ENCODE measurements around the gene ITGB6. TPM values are rescaled to one million over a fixed set of nuclear protein-coding genes. Genes with fewer than 3 reads are reported as not detected.

ITGB6 gene
- total and polyA plus RNA-seq, 2 donors (not counting 3 experiments of a cell fraction or from before 2014, with no cell fraction given) = 0.03 TPM; not detected in 1

DNA sequence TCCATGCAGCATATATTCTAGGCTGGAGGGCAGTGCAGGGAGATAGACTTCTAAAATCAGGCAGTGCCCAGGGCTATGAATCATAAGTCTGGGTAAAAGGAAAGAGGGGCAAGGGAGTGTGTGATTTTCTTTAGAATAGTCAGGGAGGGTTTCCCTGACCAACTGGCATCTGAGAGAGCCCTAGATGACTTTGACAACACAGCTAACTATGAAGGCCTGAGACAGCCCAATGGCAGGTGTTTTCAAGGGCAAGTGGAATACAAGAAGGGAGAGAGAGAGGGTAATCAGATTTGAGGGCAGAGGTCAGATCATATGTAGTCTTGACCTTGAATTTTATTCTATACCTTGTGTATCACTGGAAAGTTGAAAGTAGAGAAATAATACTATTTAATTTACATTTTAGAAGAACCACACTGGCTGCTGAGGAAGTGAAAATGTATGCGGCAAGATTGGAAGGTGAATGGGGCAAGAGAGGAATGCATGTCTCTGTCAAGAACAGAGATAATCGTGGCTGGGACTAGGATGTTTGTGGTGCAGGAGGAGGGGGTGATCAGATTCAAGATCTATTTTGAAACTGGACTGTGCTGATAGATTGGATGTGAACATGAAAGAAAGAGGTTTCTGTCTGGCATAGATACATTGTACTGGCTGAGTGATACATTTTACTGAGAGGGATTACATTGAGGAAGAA is 1.9 kb upstream of the ITGB6 start:
- no peaks in the 10 kb centered on the region for H3K36me3 ChIP-seq (ENCODE audit: control insufficient read depth in 2 of 2, extremely low read depth in 1 of 2, insufficient read depth in 2 of 2, low read length in 2 of 2)
- no peak overlapping the region for H2AFZ ChIP-seq (ENCODE audit: low read depth, low read length)
- TF ChIP-seq, protein P1, sequence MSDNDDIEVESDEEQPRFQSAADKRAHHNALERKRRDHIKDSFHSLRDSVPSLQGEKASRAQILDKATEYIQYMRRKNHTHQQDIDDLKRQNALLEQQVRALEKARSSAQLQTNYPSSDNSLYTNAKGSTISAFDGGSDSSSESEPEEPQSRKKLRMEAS (IDR thresholded peaks at IDR 0.05; ENCODE audit: insufficient read depth, insufficient read length) = no peak
- TF ChIP-seq MYC (IDR thresholded peaks at IDR 0.05; ENCODE audit: low read depth, low read length) (no peak), GATA2 (IDR thresholded peaks at IDR 0.05; ENCODE audit: insufficient read depth, insufficient read length, low read depth, low read length) (no peak), EZH2 (IDR thresholded peaks at IDR 0.05; ENCODE audit: borderline replicate concordance, low read depth, low read length, severe bottlenecking) (no peak), POLR2AphosphoS5 (IDR thresholded peaks at IDR 0.05; ENCODE audit: insufficient read depth, low read depth, low read length) (no peak), FOS (IDR thresholded peaks at IDR 0.05; ENCODE audit: borderline replicate concordance, insufficient read depth, low read length) (no peak), POLR2A (IDR thresholded peaks at IDR 0.05; ENCODE audit: low read depth, low read length) (no peak)
- TF ChIP-seq, protein P2, sequence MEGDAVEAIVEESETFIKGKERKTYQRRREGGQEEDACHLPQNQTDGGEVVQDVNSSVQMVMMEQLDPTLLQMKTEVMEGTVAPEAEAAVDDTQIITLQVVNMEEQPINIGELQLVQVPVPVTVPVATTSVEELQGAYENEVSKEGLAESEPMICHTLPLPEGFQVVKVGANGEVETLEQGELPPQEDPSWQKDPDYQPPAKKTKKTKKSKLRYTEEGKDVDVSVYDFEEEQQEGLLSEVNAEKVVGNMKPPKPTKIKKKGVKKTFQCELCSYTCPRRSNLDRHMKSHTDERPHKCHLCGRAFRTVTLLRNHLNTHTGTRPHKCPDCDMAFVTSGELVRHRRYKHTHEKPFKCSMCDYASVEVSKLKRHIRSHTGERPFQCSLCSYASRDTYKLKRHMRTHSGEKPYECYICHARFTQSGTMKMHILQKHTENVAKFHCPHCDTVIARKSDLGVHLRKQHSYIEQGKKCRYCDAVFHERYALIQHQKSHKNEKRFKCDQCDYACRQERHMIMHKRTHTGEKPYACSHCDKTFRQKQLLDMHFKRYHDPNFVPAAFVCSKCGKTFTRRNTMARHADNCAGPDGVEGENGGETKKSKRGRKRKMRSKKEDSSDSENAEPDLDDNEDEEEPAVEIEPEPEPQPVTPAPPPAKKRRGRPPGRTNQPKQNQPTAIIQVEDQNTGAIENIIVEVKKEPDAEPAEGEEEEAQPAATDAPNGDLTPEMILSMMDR (IDR thresholded peaks at IDR 0.05; ENCODE audit: extremely low read depth in 1 of 2, insufficient read depth in 1 of 2, low read depth in 1 of 2, low read length in 2 of 2) = no peak
- H3K9me1 ChIP-seq (replicated peaks; ENCODE audit: control insufficient read depth, extremely low read depth, insufficient read depth, low read length) = no peaks in the 10 kb centered on the region
- dilution Hi-C loops (cut with MboI; ENCODE audit: extremely low pct_ligation_motif_present, low sequenced_read_pairs) (no loop called here), intact Hi-C loops (cut with micrococcal nuclease) (no loop called here)
- ChIA-PET CTCF (no interaction called here), POLR2A (no interaction called here)
- H3K4me2 ChIP-seq (ENCODE audit: insufficient read depth, low read length) = no peak overlapping the region
- H3K27ac ChIP-seq (ENCODE audit: insufficient read depth, low read depth, low read length) = no peak overlapping the region
- DNase-seq (ENCODE audit: low read depth, low spot score) = no peak
- no peaks in the 10 kb centered on the region for H4K20me1 ChIP-seq (replicated peaks; ENCODE audit: control insufficient read depth, extremely low read depth, insufficient read depth, low read length)
- no peak for FAIRE-seq
- no peak overlapping the region for H3K9ac ChIP-seq (replicated peaks; ENCODE audit: extremely low read depth, insufficient read depth, low read length)
- H3K9me3 ChIP-seq (replicated peaks; ENCODE audit: control insufficient read depth, insufficient read depth, low read length) = no peaks in the 10 kb centered on the region
- H3K4me1 ChIP-seq (ENCODE audit: control insufficient read depth, extremely low read depth, insufficient read depth, low read length) = peaks cover 17% of the 10 kb centered on the region
- H3K4me3 ChIP-seq (replicated peaks in 1 of 3; ENCODE audit: insufficient read depth in 1 of 3, low read depth in 1 of 3, low read length in 3 of 3) = no peak overlapping the region
- H3K27me3 ChIP-seq (ENCODE audit: control insufficient read depth in 2 of 2, insufficient read depth in 2 of 2, low read length in 2 of 2) = no peaks in the 10 kb centered on the region
- no TSS peak for BruUV-seq (replicated peaks)
- H3K79me2 ChIP-seq (ENCODE audit: control insufficient read depth, insufficient read depth, low read length) = no peaks in the 10 kb centered on the region
